GM12891 (cell line): Measurements from ENCODE around the gene L3MBTL2.

Experiments
- PAX5 ChIP-seq: IDR thresholded peaks from 2 replicates; pipeline ENCODE4 v1.6.1; 2011; ENCODE audit warnings: low read length, moderate library complexity, mild to moderate bottlenecking; ENCODE audit not compliant: insufficient read depth, severe bottlenecking
- POLR2A ChIP-seq: IDR thresholded peaks from 2 replicates; pipeline ENCODE4 v1.6.1; 2011; ENCODE audit warnings: low read depth, low read length, control low read depth
- POLR2AphosphoS5 ChIP-seq: IDR thresholded peaks from 2 replicates; pipeline ENCODE4 v1.6.1; 2011; ENCODE audit warnings: low read depth, low read length, control low read depth
- POU2F2 ChIP-seq: IDR thresholded peaks from 2 replicates; pipeline ENCODE4 v1.6.1; 2011; ENCODE audit warnings: low read depth, mild to moderate bottlenecking, control low read depth, low read length, moderate library complexity
- TAF1 ChIP-seq: IDR thresholded peaks from 2 replicates; pipeline ENCODE4 v1.6.1; 2011; ENCODE audit warnings: low read depth, low read length, control low read depth

DNA sequence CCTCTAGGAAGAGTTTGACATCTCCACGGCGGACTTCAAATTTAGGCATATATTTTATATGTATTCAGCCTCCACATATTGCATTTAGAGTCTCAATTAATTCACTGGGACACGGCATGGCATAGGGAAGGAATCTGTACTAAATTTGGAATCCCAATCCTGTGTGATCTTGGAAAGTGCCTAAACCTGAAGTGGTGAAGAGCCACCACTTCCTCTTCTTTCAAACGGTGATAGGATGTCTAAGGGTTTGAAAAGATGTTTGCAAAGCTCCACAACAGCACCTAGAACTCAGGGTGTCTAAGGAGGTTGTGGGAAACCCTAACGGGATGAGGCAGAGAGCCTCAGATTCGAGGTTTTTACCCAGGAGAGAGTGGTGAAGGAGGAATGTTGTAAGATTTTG, 1.0 kb upstream of the L3MBTL2 start:
- TF ChIP-seq POLR2A, result no peak
- TF ChIP-seq POLR2AphosphoS5, result no peak
- TF ChIP-seq PAX5, result no peak
- TF ChIP-seq TAF1, result no peak
- no peak for TF ChIP-seq POU2F2
